Measurements from ENCODE around the gene ADORA1.

The ADORA1 gene

DNA sequence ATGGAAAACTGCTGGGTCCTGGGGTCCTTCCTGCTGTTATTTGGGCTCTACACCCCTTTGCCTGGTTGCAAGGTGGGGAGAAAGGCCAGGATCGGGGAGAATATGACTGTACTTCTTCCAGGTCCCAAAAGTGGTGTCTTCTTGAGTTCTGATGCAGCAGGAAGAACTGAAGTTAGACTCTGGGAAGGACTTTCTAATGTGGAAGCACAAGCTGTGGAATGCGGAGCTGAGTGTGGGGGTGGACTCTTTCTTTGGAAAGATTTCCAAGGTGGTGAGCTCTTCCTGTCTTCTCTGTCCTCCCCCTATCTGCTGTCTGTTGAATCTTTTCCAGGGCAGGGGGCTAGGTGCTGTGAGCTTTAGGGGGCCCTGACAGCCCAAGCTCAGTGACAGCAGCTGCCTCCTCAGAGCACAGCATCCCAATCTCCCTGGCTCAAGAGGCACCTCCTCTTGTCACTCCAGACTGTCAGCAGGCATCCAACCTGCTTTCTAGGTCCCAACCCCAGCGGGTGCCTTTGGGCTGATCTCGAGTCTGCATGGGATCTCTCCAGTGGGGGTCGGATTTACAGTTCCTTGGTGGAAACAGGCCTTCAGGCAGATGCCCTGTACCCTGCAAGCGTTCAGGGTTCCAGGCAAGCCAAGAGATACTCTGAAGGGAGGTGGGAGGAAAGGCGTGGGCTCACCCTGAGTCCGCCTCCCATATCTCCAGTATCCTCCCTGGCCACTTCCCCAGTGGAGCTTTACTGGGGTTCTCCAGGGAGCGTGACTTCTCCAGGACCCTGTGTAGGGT lies 23.2 kb downstream of the ADORA1 start:
- Mint-ChIP-seq H3K4me1 (ENCODE audit: low read depth) (no peaks in the 10 kb centered on the region), H3K27me3 (no peaks in the 10 kb centered on the region), H3K9me3 (no peaks in the 10 kb centered on the region), H3K4me3 (no peak overlapping the region), H3K36me3 (ENCODE audit: low read depth) (no peaks in the 10 kb centered on the region), H3K27ac (no peak overlapping the region)

DNA sequence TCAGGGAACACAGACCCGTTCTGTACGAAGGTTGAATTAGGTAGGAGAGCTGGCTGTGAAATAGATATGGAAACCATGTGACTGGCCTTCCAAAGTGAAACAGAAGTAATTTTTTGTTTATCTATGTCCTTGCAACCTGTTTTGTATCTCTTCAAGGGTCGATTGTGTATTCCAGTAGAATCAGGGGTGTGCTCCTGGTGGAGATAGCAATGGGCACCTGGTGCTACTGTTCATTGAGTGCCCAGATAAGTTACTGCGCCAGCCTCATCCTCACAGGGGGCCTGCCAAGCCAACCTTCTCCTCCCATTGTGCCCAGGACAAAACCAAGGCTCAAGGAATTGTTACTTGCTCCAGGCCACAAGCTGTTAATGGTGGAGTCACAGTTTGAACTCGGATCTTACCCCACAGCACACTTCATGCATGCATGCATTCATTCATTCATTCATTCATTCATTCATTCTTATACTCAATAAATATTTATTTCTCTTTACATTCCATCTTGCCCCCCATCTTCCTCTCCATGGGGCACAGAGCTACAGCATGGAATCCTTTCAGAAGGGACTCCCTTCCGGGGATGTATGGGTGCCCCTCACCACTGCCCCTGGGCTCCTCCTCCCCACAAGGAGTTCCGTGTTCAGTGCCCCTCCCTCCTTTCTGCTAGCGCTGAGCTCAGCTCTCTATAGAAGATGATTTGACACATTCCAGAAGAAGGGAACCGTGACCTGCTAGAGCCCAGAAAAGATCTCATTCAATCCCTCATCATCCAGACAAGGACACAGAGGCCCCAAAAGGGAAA lies 24.0 kb downstream of the ADORA1 start:
- no peaks in the 10 kb centered on the region for H3K36me3 Mint-ChIP-seq (ENCODE audit: low read depth)
- H3K27ac Mint-ChIP-seq = no peak overlapping the region
- no peaks in the 10 kb centered on the region for H3K4me1 Mint-ChIP-seq (ENCODE audit: low read depth)
- no peaks in the 10 kb centered on the region for H3K27me3 Mint-ChIP-seq
- H3K4me3 Mint-ChIP-seq = no peak overlapping the region
- H3K9me3 Mint-ChIP-seq = no peaks in the 10 kb centered on the region

DNA sequence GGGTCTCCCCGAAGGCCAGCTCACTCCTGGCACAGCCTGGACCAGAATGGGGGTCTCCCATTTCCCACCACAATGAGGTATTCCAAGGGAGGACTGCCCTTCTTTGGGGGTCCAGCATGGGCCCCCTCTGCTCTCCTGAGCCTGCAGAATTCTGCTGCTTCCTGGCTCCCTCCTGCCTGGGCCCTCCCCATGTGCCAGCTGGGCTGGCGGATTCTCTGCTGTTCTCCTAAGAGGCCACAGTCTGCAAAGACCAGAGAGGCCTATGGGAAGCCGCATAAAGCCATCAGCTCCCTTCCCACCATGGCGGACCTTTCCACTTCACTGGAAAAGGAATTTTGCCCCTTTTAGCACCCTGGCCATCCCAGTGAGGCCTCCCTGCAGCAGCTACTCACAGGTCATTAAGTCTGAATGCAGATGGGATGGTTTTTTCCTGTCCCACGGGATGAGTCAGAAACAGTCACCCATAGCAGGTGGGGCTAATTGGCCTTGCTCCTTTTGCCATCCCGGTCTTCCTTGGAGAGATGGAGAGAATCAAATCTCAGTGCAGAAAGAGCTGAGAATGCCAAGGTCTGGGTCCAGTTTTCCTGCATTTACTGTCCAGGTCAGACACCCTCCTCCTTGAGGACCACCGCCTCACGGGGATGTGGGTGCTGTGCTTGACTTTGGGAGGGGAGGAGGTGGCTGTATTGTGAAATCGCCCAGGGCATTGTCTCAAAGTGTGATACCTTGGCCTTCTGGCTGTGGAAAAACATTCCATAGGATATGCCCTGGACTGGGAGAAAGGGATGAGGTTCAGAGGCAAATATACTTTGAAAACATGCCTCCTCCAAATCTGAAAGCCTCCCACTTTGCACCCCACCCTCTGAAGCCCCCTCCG lies 24.9 kb downstream of the ADORA1 start:
- H3K27ac Mint-ChIP-seq = no peak overlapping the region
- H3K9me3 Mint-ChIP-seq = no peaks in the 10 kb centered on the region
- no peaks in the 10 kb centered on the region for H3K27me3 Mint-ChIP-seq
- H3K4me3 Mint-ChIP-seq = no peak overlapping the region
- no peaks in the 10 kb centered on the region for H3K36me3 Mint-ChIP-seq (ENCODE audit: low read depth)
- no peaks in the 10 kb centered on the region for H3K4me1 Mint-ChIP-seq (ENCODE audit: low read depth)

DNA sequence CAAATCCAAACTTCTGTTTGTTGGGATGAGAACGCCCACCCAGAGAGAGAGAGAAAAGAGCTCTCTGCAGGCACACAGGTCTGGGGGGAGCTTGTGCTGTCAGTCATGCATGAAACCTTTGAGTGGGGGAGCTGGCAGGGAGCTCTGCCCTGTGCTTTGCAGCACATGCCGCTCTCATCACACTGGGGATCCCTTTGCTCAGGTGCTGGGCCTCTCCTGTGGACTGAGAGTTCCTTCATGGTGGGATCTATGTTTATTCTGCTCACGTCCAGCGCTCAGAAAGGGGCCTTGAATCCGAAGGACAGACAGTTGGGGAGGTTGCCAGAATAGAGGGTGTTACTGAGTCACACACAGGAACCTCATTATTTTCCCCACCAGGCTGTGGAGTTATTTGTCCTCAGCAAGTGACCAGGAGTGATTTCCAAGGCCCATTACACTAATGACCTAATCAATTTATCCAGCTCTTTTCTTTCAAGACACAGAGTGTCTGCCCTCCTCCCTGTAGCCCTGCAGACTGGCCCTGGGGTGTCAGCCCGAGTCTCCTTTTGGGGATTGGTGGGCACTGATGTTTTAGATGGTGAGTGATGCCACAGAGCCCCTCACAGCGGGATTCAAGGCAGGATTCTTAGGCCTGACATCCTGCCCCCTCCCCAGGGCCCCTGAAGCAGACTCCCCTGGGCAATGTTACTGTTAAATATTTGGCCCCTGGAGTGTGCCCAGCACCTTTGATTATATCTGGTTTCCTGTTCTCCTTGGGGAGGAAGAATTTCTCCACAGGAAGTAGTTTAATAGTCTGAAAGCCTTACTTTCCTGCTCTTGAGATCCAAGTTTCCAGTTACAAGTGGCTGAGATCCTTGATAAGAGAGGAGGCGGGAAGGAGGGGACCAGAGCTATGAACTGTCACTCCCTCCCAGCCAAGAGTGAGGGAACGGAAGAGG lies 25.8 kb downstream of the ADORA1 start:
- H3K27ac Mint-ChIP-seq = no peak overlapping the region
- no peaks in the 10 kb centered on the region for H3K27me3 Mint-ChIP-seq
- no peaks in the 10 kb centered on the region for H3K4me1 Mint-ChIP-seq (ENCODE audit: low read depth)
- no peak overlapping the region for H3K4me3 Mint-ChIP-seq
- no peaks in the 10 kb centered on the region for H3K36me3 Mint-ChIP-seq (ENCODE audit: low read depth)
- peaks cover 4% of the 10 kb centered on the region for H3K9me3 Mint-ChIP-seq

DNA sequence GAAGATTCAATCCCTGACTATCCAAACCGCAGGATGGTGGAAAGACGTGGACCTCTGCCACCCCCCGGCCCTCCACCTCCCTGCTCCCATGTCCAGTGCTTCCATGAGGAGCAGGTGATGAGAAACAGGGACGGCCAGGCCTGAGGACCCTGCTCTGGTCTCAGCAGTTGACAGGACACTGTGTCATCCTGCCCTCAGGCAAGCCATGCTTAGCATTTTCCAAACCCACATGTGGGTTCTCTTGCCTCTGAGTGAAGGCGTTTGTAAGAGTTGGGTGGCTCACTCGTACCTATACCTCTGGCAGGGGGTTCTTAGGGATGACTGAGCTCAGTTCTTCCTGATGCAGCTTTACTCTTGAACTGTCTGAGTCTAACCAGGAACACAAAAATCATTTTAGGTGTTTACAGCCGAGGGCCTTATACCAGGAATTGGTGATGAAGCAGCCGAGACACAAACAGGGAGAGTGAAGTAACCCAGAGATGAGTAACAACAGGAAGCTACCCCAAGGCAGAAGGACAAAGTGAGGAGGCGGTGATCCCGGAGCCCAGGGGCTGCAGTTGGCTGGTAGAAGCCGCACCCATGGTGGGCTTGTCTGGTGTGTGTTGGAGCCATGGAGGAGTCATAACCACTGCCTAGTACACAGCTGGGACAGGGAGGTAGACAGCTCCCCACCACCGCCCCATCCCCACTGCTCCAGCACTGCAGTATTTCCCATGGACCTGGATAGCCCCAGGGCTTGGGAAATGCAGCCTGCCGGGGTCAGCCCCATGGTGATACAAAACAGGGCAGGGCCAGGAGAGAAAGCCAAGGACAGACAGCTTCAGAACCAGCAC lies 26.7 kb downstream of the ADORA1 start:
- Mint-ChIP-seq H3K27ac (no peak overlapping the region), H3K9me3 (peaks cover 7% of the 10 kb centered on the region), H3K27me3 (peaks cover under 1% of the 10 kb centered on the region), H3K4me1 (ENCODE audit: low read depth) (no peaks in the 10 kb centered on the region), H3K4me3 (no peak overlapping the region), H3K36me3 (ENCODE audit: low read depth) (no peaks in the 10 kb centered on the region)

DNA sequence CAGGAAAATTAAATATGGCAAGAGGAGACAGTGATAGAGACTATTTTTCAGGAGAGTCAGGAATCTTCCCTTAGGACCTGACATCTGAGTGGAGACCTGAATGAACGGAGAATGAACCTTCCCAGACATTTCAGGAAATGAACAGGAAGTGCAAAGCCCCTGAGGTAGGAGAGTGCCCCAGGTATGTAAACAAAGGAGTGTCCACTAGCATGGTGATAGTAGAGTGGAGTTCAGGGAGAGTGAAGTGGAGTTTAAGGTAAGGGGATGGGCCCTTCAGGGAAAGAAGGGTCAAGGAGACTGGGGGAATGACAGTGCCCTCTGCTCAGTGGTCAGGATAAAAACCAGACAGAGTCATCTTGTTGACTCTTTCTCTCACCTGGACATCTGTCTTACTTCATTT lies 28.8 kb downstream of the ADORA1 start:
- Mint-ChIP-seq H3K27ac (no peak overlapping the region), H3K4me1 (ENCODE audit: low read depth) (no peaks in the 10 kb centered on the region), H3K27me3 (peaks cover 5% of the 10 kb centered on the region), H3K9me3 (peaks cover 11% of the 10 kb centered on the region), H3K36me3 (ENCODE audit: low read depth) (no peaks in the 10 kb centered on the region), H3K4me3 (no peak overlapping the region)

DNA sequence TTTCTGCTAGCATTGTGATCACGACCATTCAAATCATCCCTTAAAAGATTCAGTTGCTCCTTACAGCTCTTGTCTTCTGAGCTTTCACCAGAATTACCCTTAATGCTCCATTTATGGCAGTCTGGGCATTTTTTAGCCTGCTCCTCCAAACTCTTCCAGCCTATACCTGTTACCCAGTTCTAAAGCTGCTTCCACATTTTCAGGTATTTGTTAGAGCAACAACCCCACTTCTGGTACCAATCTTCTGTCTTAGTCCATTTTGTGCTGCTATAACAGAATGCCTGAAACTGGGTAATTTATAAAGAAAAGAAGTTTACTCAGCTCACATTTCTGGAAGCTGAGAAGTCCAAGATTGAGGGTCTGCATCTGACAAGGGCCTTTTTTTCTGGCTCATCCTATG lies 30.9 kb downstream of the ADORA1 start:
- Mint-ChIP-seq H3K27ac (no peak overlapping the region), H3K4me3 (no peak overlapping the region), H3K36me3 (ENCODE audit: low read depth) (no peaks in the 10 kb centered on the region), H3K4me1 (ENCODE audit: low read depth) (no peaks in the 10 kb centered on the region), H3K9me3 (peaks cover 11% of the 10 kb centered on the region), H3K27me3 (peaks cover 15% of the 10 kb centered on the region)

DNA sequence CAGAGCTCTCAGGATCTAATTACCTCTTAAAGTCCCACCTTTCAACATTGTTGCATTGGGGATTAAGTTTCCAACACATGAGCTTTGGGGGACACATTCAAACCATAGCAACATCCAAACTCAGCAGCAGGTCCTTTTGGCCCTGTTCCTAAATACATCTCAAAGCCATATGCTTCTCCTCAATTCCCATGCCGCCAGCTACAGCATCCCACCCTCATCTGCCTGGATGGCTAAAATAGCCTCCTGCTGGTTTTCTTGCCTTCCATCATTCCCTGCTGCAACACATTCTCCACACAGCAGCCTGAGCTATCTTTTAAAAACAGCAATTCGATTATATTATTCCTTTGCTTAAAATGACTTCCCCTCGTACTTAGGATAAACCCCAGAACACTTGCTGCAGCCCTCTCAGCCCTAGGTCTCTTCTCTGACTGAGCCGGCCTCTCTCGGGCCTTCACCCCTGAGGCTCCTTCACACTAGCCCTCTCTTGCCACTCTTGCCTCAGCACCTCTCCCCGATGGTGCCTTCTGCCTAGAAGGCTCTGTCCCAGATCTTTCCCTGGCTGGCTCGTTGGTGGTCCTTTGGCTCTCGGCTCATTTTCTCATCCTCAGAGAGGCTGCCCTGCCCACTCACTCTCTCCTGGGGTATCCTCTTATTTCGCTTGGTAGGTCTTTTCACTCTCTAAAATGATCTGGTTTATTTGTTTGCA lies 31.6 kb downstream of the ADORA1 start:
- no peak overlapping the region for H3K27ac Mint-ChIP-seq

DNA sequence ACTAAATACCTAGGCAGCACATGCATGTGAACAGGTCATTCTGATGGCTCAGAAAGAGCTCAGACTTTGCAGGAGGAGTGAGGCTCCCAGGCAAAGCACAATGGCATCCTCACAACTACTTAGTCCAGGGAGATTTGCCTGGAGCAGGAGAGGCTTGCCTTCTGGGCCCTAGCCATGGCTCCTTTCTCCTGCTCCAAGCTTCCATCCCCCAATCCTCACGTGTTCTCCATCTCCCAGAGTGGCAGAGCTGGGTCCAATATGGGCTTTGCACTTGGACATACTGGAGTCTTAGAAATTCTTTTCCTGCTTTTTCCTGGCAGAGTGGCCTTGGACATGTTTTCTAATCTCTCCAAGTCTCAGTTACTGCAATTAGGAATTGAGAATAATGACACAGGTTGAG lies 32.3 kb downstream of the ADORA1 start:
- Mint-ChIP-seq H3K36me3 (ENCODE audit: low read depth) (no peaks in the 10 kb centered on the region), H3K27me3 (peaks cover 19% of the 10 kb centered on the region), H3K4me3 (no peak overlapping the region), H3K27ac (no peak overlapping the region), H3K4me1 (ENCODE audit: low read depth) (no peaks in the 10 kb centered on the region), H3K9me3 (peaks cover 11% of the 10 kb centered on the region)

More for the DNA sequence above, 31.6 kb downstream of the ADORA1 start:
- Mint-ChIP-seq H3K4me3 (no peak overlapping the region), H3K4me1 (ENCODE audit: low read depth) (no peaks in the 10 kb centered on the region), H3K9me3 (peaks cover 11% of the 10 kb centered on the region), H3K36me3 (ENCODE audit: low read depth) (no peaks in the 10 kb centered on the region), H3K27me3 (peaks cover 16% of the 10 kb centered on the region)

DNA sequence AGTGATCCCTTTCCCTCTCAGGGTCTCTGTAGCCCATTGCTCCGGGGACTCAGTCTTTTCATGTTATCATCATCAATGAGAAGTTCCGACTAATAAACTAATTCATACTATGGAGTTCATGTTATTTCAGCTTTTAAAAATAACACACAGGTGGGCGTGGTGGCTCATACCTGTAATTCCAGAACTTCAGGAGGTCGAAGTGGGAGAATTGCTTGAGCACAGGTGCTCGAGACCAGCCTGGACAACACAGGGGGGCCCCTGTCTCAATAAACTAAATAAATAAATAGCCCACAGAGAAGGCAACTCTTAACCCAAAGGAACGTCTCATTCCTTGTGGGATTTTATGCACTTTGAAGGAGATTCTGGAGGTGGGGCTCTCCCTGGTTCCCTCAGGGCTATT lies 33.6 kb downstream of the ADORA1 start:
- Mint-ChIP-seq H3K4me3 (no peak overlapping the region), H3K9me3 (peaks cover 11% of the 10 kb centered on the region), H3K27me3 (peaks cover 19% of the 10 kb centered on the region), H3K36me3 (ENCODE audit: low read depth) (no peaks in the 10 kb centered on the region), H3K4me1 (ENCODE audit: low read depth) (no peaks in the 10 kb centered on the region), H3K27ac (no peak overlapping the region)

DNA sequence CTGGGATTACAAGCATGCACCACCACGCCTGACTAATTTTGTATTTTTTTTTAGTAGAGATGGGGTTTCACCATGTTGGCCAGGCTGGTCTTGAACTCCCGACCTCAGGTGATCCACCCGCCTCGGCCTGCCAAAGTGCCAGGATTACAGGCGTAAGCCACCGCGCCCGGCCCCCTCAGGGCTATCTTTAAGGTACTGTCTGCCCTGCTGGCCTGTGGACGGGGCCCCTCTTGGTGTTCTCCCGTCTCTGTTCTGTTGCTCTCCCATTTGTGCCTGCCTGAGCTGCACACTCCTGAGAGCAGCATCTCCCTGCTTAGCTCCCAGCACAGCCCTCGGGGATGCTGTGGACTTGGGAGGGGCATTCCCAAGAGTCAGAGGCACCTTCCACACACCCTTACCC lies 34.2 kb downstream of the ADORA1 start:
- Mint-ChIP-seq H3K9me3 (peaks cover 11% of the 10 kb centered on the region), H3K27ac (no peak overlapping the region), H3K4me1 (ENCODE audit: low read depth) (no peaks in the 10 kb centered on the region), H3K36me3 (ENCODE audit: low read depth) (no peaks in the 10 kb centered on the region), H3K27me3 (peaks cover 19% of the 10 kb centered on the region), H3K4me3 (no peak overlapping the region)

DNA sequence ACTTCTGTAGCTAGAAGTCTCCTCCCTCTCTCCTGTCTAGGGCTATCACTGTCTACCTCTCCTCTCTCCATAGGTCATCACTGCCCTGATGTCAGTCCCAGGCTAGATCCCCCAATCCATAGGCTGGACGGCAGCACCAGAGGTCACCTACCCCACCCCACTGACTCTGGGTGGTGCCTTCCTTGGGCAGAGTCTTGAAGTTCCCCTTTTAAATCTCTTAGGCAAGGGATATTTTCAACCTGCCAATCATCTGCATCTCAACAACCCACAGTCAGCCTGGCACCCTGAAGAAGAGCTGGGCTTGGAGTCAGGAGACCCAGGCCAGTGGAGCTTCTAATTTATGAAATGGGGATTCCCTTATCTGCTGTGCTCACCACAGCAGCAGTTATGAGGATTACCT lies 34.9 kb downstream of the ADORA1 start:
- peaks cover 19% of the 10 kb centered on the region for H3K27me3 Mint-ChIP-seq

More for the DNA sequence above, 34.9 kb downstream of the ADORA1 start:
- Mint-ChIP-seq H3K27ac (no peak overlapping the region), H3K9me3 (peaks cover 11% of the 10 kb centered on the region), H3K4me3 (no peak overlapping the region), H3K36me3 (ENCODE audit: low read depth) (no peaks in the 10 kb centered on the region), H3K4me1 (ENCODE audit: low read depth) (no peaks in the 10 kb centered on the region)
